ENCODE results near the gene ABCA1.
"Not testable (repeated sequence)": the region's sequence is repeated elsewhere in the genome, so short reads cannot be mapped to it uniquely, and the experiment has no call there.

The ABCA1 gene

DNA sequence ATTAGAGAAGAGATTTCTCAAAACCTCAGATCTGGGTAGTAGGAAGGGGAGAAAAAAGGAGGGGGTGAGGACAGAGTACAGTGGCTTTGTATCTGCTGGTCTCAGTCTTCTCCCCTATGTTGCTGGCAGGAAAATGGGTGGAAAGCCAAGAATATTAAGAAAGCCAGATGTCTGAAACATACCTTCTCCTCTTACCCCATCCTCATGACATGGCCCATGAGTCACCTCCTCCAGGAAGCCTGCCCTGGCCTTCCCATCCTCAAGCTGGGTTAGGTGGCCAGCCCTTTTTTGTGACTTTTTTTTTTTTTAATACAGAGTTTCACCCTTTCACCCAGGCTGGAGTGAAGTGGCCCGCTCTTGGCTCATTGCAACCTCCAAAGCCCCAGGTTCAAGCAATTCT is 61.8 kb downstream of the ABCA1 start:
- no peak for FAIRE-seq

DNA sequence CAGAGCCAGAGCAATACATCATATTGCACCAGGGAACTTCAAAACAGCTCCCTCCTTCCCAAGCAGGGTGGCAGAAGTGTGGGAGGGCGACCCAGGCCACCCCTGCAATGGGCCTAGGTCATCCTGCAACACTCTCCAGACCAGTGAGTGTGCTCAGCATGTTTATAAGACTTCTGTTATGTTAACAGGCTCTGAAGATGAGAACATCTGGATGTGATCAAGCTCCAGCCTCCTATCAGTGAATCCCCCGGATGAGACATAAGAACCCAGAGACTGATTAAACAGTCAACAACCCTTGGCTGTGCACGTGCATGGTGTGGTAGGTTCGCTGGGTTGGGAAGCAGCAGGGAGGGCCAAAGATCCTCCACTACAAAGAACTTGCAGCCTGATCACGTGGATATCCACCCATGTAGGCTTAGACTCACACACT is 63.3 kb downstream of the ABCA1 start:
- peak; percentile 87 for FAIRE-seq

DNA sequence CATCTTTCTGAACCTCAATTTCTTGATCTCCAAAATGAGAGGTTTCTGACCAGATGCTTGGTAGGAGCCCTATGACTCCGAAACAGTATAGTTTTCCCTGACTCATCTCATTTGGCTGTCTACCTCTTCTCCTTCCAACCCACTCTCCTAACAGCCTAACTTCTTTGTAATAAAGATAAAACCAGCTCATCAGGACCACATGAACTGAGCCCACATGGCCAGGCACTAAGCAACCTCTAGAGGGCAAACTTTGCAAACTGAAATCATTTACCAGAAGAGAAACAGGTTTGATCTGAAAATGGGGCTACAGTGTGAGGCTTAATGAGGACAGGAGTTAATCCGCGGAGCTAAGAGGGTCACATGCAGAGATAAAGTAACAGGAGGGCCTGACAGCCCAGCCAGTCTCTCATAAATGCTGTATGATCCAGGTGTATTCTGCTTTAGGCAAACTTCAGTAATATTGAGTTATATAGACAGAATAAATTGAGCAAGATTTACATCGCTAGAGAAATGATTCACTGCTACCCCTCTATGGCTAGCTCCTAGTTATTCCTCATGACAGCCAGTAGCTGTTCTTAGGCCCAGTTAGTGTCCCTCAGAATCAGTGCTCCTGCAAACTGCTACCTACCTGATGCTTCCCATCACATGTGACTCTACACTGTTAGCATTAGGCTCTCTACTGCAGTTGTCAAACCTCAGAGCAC is 64.6 kb downstream of the ABCA1 start:
- FAIRE-seq, result peak; percentile 4

DNA sequence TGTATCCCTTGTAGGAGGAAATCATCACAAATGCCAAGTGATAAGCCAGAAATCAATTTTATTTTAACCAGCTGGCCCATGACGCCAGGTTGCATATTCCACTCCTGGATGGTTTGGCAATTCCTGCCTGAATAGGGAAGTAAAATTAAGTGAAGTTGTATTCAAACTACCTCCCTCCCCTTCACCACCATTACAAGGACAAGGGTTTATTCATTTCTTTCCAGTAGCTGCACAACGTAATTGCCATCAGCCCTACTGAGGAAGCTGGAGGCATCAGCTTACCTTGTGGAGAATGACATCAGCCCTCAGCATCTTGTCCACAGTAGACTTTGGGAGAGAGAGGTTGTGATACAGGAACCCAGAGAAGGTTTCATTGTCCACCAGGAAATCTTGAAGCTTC is 66.6 kb downstream of the ABCA1 start:
- FAIRE-seq, result no peak

DNA sequence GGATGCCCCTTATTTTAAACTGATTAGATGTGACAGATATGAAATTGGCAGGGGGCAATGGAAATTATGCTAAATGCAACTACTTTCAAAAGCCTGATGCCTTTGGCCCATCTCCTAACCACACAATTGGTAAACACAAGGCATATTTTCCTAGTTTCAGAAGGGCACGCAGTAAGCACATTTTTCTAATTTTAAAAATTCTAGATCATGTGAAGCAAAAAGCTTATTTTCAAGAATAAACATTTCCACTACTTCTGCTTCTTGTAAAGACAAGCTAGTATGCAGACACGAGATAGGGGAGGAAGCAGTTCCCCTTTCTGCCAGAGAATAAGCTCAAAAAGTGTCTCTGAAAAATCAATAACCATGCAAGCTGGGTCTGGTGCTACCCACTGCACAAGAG is 67.7 kb downstream of the ABCA1 start:
- no peak for FAIRE-seq

DNA sequence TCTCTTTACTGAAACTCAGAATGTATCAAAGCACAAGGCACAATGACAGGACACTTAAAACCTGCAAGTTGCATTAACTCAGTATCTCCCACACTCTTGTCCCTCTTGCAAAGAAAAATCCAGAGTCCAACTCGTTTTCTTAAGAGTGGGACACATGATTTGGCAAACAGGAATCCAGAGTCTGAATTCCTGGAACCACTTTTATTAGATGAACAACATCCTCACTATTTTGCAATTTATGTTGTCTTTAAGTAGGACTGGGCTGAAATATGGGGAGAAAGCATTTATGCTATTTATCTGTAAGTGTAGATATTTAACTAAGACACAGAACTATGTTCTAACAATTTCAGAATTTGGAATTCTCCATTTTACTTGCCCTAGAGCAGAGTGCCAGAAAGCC is 69.1 kb downstream of the ABCA1 start:
- no peak for FAIRE-seq

DNA sequence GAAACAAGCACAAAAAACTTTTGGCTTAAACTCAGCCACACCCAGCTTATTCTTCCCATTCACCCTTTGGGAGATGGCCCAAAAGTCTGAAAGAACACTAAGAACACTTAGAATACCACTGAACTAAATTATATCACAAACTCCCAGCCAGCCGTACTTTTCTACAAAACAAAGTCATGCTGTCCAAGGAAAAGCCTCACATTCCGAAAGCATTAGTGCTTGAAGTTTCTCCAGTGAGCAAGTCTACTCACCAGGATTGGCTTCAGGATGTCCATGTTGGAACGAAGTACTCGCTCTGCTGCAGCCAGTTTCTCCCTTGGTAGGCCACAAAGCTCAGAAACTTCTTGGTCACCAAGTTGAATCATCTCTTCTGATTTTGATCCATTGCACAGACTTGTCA is 69.7 kb downstream of the ABCA1 start:
- FAIRE-seq, result no peak

DNA sequence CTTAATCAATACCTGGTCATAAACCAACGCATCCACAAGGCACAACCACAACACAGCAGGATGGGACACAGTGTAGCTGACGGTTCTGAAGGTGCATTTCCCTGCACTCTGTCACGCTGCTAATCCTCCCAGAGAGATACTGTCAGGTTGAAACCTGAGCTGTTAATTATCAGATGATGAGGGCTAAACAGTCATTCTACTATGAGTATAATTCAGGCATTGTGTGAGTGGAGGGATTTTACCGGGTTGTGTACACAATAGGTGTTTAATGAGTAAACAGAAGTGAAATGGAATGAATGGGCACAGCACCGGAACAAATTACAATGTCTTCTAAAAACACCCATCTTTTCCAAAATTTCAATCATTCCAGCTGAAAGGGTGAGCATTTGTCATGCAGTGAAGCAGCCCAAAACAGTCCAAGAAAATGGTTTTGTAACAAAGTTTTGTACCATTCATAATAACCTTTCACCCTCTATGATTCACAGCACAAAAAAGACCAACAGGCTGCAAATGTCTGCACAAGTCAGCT is 71.5 kb downstream of the ABCA1 start:
- FAIRE-seq, result no peak

DNA sequence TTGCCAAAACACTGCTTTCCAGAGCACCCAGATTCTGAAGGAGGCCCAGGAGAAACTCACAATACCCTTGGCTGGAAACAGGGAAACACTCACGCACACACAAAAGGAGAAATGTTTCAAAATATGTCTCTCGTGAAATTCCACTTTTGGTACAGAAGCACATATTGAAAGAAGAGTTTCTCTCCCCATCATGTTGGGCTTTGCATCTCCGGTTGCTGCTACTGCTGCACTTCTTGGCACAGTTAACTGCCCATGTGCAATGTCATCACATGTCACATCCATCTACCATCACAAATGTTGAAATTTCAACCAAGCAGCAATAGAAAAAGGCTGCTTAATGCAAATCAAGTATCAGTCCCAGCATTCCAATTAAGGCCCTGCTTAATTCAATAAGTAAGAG is 72.1 kb downstream of the ABCA1 start:
- no peak for FAIRE-seq

DNA sequence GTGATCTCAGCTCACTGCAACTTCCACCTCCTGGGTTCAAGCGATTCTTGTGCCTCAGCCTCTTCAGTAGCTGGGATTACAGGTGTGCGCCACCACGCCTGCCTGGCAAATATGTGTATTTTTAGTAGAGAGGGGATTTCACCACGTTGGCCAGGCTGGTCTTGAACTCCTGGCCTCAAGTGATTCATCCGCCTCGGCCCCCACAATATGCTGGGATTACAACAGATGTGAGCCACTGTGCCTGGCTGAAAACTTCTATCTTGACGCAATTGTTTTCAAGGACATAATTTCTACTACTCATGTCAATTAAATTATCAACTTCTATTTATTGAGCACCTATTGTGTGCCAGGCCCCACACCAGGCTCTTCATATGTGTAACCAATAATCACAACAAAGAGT is 72.7 kb downstream of the ABCA1 start:
- not testable (repeated sequence) for FAIRE-seq

DNA sequence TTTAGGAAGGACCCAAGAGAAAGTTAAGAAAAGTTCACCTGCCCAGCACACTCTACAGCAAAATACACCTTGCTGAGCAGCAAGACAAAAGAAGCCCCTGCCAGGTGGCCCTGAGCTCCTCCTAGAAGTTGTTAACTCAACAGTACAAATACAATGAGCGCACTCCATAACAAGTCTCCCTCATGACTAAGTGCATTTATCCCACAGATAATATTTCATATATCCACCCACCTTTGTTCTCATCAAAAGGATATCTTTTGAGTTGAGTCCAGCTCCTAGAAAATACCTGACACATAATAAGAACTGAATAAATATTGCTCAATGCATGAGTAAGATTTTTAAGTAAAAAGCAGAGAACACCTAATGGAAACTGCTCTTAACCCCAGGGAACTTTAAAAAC is 73.3 kb downstream of the ABCA1 start:
- FAIRE-seq, result no peak

DNA sequence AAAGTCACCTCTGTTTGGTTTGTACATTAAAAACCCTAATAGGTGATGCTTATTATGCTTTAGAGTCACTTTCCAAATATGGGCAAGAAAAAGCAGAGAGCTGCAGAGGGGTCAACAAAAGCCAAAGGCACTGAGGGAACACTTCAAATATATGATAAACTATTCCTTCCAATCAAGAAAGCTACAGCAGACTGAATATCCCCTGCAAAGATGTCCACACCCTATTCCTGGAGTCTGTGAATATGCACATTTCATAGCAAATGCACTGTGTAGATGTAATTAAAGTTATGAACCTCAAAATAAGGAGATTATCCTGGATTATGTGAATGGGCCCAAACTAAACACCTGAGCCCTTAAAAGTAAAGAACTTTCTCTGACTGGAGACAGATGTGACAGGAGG is 74.3 kb downstream of the ABCA1 start:
- FAIRE-seq, result no peak

DNA sequence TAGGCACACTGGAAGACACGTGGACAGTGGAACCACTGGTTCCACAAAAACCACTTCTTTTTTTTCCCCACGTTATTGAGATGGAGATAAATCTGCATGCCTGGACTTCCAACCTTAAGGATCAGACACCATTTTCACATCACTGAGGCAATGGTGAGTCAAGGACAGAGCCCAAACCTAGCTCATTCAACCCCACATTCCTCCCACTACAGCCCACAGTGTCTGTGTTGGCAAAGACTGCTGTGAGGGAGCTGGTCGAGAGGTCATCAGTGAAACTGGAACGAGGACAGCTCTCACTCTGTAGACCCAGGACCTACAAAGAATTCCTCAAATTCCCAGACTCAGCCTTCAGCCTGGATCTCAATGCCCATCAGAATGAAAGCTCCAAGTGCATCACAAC is 74.8 kb downstream of the ABCA1 start:
- no peak for FAIRE-seq

DNA sequence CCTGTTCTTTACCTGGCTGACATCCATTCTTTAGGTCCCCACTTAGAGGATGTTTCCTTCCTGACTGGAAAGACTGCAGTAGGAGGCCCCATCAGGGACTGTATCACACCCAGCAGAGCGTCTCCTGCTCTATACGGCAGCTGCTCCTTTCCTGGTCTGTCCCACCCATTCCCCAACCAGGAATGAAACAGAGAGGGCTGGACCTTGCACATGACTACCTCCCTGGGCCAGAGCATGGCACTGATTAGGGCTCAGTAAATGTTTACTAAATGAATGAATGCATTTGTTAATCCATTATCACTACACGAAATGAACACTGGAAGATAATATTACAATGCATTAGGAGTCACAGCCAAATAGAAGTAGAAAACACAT is 76.4 kb downstream of the ABCA1 start:
- no peak for FAIRE-seq

DNA sequence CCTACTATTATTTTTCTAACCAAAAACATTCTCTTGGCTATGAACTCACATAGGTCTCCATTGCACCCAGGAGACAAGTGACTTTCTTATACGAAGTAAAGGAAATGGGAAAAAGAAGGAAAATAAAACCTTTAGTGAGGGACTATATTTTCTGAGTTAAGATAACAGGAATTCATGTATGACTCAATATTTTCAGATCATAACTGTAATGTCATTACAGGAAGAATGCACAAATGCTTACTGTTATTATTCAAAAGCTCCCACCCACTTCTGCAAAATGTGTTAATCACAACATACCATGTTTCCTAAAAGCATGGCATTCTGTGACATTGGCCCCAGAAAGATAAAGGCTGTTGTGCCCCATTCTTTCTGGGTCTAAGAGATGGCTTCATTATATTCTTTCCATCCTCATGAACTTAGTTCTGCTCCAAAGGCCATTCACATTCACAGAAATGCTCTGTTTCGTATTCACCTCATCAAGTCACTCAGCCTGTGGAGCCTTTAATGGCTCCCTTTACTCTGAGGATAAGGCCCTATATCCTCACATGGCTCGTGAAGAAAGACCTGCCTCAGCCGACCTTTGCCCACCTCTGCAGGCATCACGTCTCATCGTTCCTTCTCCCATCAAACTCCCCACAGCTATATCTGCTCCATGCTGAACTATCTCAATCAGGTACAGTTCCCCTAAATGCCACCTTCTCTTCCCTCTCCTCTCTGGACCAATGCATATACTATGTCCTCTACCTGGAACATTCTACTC is 77.0 kb downstream of the ABCA1 start:
- FAIRE-seq, result no peak

DNA sequence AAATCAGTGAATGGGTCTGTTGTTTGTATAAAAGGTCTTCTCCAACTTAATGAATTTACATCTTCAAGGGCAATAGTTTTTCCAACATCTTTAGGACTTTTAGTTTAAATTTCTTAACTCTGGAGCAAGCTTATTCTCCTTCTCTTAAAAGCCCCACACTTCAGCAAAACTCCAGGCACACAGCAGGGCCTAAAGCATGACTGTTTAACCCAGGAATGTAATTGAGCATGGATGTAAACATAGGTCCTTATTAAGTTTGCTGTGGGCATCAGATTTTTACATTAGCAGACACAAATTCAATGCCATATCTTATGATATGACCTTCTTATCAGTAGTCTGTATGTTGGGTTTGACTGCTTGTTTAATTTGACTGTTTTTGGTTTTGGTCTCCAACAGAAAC is 78.9 kb downstream of the ABCA1 start:
- FAIRE-seq, result no peak

DNA sequence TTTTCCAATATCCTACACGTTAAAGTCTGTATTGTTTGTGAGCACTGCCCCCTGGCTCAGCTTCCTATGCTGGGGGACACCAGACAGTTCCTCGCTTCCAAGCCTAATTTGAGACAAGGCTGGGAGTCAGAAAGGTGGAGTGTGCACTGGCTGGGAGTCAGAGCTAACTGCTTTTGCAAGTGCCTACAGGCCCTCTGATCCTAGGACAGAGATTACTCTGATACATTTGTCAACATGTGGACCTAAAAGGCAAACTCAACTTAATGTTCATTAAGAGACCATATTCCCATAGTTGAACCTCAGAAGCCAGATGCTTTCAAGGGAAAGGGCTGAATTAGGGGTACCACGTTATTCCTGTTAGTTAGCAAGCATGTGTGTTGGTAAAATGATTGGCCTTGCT is 83.2 kb downstream of the ABCA1 start:
- no peak for FAIRE-seq

DNA sequence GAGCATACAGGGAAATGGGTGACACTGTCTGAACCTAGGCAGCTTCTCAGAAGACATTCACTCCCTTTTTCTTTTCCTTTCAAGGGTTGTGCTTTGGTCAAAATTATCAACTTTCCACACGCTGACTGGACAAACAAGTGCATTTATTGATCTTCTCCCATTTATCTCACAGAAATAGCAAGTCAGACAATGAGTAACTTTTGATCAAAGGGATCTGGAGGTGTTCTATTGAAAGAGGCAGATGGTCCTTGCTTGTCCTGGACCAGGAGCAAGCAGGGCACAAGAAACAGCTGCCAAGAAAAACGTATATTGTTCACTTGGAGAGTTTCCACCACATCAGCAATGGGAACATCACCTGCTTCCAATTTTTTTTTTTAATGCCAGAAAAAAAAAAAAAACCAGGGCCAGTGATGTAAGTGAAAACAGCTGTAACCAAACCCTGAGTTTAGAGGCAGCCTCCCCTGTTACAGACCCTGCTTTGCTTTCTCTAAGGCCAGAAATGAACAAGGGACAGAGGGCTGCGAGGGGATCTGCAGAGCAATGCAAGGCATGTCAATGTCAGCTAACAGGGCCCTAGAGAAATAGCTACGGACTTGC is 84.2 kb downstream of the ABCA1 start:
- no peak for FAIRE-seq

DNA sequence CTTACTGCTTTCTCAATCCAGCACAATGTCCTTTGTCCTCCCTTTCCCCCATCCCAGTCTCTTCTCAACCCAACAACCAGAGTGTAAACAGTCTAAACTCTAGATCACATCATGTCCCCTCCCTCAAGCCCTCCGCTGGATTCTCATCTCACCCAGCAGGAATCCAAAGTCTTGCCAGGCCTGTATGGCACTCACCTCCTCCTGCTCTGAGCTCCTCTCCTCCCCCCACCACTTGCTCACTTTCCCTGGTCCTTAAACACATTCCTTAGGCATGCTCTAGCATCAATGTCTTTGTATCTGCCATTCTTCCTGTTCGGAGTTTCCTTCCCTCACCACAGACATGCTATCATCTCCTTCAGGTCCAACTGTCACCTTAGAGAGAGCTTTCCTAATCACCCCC is 85.3 kb downstream of the ABCA1 start:
- no peak for FAIRE-seq

DNA sequence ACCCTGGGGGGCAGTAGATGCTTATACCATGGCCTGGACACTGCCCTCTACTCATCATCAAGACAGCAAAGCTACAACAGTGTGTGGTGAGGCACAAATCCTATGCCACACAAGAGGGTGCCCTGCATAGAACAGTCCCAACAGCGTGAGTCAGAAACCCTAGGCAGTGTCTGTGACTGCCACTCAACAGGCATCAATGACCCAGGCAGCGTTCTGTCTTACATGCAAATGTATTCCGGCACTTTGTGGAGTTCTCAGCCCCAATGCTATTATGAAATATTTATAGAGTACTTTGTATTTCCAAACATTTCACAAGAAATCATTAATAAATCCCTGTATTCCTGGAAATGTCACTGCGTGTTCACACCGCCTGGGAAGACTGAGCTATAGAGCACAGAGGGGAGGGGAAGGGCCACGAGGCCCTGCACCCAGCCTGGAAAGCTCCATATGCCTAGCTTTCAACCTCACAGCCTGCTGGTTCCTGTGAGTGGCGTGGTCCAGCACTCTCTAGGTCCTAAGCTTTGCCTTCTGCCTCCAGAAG is 86.3 kb downstream of the ABCA1 start:
- FAIRE-seq, result no peak

DNA sequence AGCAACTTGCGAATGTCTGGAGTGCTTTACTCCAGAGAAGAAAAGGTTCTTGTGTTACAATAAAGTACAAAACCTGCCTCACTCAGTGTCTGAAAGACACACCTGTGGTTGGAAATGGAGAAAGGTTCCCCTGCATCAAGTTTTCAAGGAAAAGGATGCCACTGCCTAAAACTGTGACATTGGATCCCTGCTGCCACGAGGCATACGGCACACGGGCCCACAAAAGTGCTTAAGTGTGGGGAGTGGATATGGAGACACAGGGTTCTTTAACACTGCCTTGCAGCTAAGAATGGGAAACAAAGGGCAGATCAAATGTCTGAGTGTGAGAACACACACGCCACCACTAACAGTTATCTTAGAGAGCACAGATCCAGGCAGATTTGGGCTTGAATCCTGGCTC is 89.0 kb downstream of the ABCA1 start:
- FAIRE-seq, result no peak

DNA sequence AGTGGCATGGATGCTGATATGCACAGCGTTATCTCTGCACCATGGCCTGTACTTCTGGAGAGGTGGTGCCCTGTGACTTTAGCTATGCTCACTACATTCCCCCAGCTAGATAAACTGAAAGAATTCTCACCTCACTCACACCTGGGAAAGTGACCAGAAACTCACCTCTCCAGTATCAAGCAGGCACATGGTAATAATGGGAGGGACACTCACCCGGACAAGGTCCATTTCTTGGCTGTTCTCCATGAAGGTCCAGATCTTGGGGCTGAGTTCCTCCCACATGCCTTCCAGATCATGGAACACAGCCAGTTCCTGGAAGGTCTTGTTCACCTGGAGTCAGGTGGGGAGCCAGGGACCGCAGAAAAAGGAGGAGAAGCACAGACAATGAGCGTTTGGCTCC is 91.2 kb downstream of the ABCA1 start:
- no peak for FAIRE-seq

DNA sequence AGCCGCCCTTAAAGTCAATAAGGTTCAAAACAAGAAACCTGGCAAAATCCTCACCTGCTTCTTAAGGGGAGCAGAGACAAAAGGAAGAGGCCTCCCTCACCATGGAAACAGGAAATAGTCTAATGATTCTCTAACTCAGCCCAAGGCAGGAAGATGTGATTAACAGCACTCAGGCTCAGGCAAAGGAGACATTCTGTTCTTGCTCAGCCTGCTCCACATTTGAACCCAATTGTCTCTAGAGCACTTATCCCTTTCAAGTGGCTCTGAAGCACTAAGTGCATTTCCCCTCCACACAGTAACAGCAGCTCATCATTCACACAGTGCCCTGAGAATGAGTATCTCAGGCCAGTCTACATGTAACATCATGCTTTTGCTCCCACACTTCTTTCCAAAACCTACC is 91.7 kb downstream of the ABCA1 start:
- FAIRE-seq, result no peak

DNA sequence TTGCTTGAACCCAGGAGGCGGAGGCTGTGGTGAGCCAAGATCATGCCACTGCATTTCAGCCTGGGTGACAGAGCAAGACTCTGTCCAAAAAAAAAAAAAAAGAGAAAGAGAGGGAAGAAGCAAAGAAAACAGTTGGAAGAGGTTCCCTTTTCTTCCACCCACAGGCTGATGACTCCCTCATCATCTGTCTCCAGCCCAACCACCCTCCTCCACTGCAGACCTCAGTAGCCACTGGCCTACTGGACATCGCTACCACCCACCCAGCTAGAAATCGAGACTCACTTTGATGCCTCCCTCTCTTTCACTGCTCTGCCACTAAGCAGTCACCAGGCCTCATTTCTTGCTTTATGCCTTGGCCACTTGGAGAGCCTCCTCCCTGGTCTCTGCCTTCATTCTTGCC is 92.8 kb downstream of the ABCA1 start:
- FAIRE-seq, result no peak
